Bronchial epithelial cell (primary cell): ENCODE measurements around the gene RARA. TPM values are rescaled to one million over a fixed set of nuclear protein-coding genes. Genes with fewer than 3 reads are reported as not detected.

ENCODE experiments used
- DNase-seq: peaks from one replicate; pipeline ENCODE4 v3.0.0-alpha.2; 2010; ENCODE audit warnings: low read depth
- FAIRE-seq: peaks from 2 replicates; lab custom pipeline; 2011; peaks lifted over from hg19 to GRCh38; lab: Jason Lieb, UNC
- H3K27me3 ChIP-seq: 2 replicates; pipeline ENCODE4 v1.5.1; 2011; ENCODE audit warnings: low read length; ENCODE audit not compliant: control insufficient read depth, insufficient read depth
- H3K36me3 ChIP-seq: 2 replicates; pipeline ENCODE4 v1.5.1; 2011; ENCODE audit warnings: low read length; ENCODE audit not compliant: control insufficient read depth, insufficient read depth
- H3K4me3 ChIP-seq: 2 replicates; pipeline ENCODE4 v1.5.1; 2011; ENCODE audit warnings: mild to moderate bottlenecking, low read depth, low read length, control low read depth
- CTCF ChIP-seq: IDR thresholded peaks from 2 replicates; pipeline ENCODE4 v1.5.1; 2011; ENCODE audit warnings: mild to moderate bottlenecking, moderate library complexity, low read length, control low read depth, inconsistent platforms; ENCODE audit not compliant: insufficient read depth, severe bottlenecking
- total RNA-seq: library from RNA; depleted of rRNA; stranded (reverse); fragments of >200 nt; gene quantifications from 2 replicates; pipeline ENCODE4 v1.2.1, GENCODE V29; 2014

The RARA gene
- total RNA-seq, 1 donor from 2014 or later, result 1.3 TPM

- peak; percentile 18 for FAIRE-seq
- Histone ChIP-seq H3K27me3 (no peaks in the 10 kb centered on the region), H3K4me3 (peak overlapping the region; percentile 31), H3K36me3 (peaks cover 8% of the 10 kb centered on the region)
- peak; percentile 7 for TF ChIP-seq CTCF
- peak; percentile 95 for DNase-seq
Observed at GRCh38 chr17:40284085-40284713, 24.8 kb upstream of the RARA start.

- no peak for DNase-seq
- TF ChIP-seq CTCF, result no peak
- Histone ChIP-seq H3K4me3 (no peak overlapping the region), H3K36me3 (no peaks in the 10 kb centered on the region), H3K27me3 (no peaks in the 10 kb centered on the region)
- FAIRE-seq, result no peak
Observed at GRCh38 chr17:40286473-40286872, 22.5 kb upstream of the RARA start.

GRCh38 chr17:40287159-40287493 lies 21.9 kb upstream of the RARA start:
- FAIRE-seq (no peak), DNase-seq (no peak)
- no peak for TF ChIP-seq CTCF
- H3K4me3 ChIP-seq, result no peak overlapping the region
- H3K36me3 ChIP-seq, result no peaks in the 10 kb centered on the region
- no peaks in the 10 kb centered on the region for H3K27me3 ChIP-seq

- Histone ChIP-seq H3K4me3 (peak within 1 kb of the TSS; percentile 50), H3K36me3 (no peaks in the 10 kb centered on the region), H3K27me3 (no peaks in the 10 kb centered on the region)
- peak; percentile 97 for DNase-seq
- no peak for FAIRE-seq
- no peak for TF ChIP-seq CTCF
Observed at GRCh38 chr17:40287494-40288369, 21.2 kb upstream of the RARA start, which contains the start of gene CDC6. Gene CDC6, plus strand, starts transcription at chr17:40287879. Its CDS starts 1,542 bp downstream, at chr17:40289421.

GRCh38 chr17:40290629-40291280 lies 18.2 kb upstream of the RARA start:
- peak; percentile 66 for TF ChIP-seq CTCF

More at GRCh38 chr17:40290629-40291280, 18.2 kb upstream of the RARA start:
- Histone ChIP-seq H3K27me3 (no peaks in the 10 kb centered on the region), H3K4me3 (no peak overlapping the region), H3K36me3 (peaks cover 2% of the 10 kb centered on the region)
- FAIRE-seq (peak; percentile 18), DNase-seq (peak; percentile 94)
